NCI-H526 (cell line): ENCODE results near the gene DYNC1I2.
"Not testable (repeated sequence)": the region's sequence is repeated elsewhere in the genome, so short reads cannot be mapped to it uniquely, and the experiment has no call there.

Experiments
- DNase-seq, 2 experiments: peaks; one replicate each; lab custom pipeline; 2025; lab: John Stamatoyannopoulos, UW

The DYNC1I2 gene

DNA sequence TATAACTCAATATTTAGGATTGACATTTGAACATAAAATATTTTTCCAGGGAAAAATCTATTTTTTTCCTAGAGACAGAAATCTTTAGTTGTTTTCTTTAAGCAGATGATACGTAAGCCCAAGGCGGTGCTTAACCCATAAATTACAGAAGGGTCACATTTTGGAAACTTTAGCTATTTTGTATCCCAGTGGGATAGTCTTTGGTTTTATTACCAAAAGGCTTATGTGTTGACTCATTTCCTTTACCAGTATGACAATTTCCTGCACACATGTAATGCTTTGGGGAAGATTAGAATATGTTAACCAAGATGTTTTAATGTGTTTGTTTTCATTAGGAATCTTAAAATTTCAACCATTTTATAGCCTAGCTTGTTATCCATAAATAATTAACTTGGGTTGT lies 24.8 kb downstream of the DYNC1I2 start:
- DNase-seq: no peak

DNA sequence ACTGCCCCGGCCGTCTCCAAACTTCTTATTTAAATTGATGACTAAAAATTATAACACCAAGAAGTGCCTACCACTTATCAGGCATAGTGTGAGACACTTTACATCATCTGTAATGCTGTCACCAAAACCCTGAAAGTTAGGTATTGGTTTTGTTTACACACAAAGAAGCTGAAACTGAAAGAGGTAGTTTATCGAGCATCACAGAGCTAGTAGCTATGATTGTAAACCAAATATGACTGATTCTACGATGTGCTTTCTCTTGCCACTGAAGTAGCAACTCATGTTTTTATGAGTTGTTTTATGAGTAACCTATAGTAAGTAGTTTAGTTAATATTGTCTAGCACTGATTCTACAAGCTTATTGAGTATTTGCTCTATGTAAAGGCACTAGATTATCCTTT lies 31.5 kb downstream of the DYNC1I2 start:
- DNase-seq: no peak

DNA sequence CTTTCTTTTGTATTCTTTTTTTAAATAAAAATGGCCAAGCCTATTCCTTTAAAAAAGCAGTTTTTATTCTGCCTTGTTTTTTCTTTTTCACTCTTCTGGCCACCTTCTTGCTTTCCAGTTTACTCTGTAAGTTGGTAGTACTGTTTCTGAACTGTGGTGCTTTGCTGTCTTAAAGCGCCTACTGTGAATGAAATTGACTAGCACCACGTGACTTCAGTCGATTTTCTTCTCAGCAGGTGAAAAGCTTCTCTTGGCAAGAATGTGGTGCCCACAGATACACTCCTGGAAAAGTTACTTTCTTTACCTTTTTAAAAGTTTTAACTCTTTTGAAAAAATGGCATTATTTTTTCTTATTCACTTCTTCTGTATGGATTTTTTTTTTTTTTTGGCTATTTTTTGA lies 32.4 kb downstream of the DYNC1I2 start:
- DNase-seq: no peak

DNA sequence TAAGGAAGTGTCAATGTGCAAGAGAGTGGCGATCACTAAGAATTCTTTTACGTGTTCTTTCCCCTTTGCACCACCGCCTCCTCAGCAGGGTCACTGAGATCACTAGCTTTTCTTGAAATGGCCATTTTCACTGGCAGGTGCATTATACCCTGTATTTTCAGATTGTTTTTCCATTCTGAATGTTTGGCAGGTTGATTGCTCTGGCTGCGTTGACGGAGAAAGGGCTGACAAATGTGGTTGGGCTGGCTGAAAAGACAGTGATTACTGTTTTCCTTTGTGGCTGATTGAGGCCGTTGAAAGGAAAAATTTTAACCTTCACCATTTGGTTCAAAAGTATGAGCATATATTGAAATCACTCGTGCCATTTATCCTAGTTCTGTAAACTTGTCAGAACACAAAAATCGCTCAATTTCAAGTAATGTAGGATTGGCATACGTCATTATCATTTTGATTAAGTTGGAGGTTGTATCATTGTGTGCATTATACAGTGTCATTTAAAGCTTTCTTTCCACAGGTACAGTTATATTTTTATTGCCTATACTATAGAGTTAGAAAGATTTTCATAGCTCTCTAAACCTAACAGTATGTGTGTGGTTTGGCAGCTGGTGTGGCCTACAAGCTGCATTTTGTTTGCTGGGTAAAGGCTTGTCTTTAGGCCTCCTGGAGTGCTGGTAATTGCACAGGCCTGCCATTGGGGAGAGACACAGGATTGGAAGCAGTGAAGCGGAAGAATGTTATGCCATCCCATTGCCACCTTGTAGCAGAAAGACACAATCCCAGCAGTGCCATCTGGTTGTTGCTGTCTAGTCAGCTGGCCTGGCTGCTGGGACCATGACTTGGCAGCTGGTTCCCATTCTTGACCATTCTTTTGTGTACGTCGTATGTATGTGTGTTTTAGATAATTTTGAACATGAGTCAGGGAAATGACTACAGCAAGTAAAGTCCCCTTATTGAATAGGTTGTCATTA lies 36.7 kb downstream of the DYNC1I2 start:
- peak in 1 of 2 experiments; percentile 11 for DNase-seq

DNA sequence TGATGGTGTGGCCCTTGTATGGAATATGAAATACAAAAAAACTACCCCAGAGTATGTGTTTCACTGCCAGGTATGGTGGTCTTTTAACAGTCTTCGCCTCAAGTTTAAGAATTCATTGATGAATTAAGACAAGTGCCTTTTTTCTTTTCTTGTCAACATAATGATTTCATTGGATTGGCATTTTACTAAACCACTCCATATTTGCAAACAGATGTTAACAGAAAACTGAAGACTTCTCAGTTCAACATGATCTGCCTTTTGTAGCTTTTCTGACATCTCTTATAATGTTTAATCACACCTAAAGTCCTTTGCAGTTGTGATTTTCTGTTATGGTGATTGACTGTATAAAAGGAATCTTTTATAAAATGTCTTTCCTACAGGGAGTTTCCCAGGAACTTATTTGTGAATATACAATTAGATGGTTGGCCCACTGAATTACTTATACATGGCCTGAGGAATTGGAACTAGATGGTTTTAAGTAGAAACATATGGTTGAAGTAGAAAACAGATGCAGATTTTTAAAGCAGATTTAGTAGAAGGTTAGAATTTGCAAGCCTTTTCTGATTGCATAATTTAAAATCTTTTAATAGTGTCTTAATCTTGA lies 39.7 kb downstream of the DYNC1I2 start:
- no peak for DNase-seq

DNA sequence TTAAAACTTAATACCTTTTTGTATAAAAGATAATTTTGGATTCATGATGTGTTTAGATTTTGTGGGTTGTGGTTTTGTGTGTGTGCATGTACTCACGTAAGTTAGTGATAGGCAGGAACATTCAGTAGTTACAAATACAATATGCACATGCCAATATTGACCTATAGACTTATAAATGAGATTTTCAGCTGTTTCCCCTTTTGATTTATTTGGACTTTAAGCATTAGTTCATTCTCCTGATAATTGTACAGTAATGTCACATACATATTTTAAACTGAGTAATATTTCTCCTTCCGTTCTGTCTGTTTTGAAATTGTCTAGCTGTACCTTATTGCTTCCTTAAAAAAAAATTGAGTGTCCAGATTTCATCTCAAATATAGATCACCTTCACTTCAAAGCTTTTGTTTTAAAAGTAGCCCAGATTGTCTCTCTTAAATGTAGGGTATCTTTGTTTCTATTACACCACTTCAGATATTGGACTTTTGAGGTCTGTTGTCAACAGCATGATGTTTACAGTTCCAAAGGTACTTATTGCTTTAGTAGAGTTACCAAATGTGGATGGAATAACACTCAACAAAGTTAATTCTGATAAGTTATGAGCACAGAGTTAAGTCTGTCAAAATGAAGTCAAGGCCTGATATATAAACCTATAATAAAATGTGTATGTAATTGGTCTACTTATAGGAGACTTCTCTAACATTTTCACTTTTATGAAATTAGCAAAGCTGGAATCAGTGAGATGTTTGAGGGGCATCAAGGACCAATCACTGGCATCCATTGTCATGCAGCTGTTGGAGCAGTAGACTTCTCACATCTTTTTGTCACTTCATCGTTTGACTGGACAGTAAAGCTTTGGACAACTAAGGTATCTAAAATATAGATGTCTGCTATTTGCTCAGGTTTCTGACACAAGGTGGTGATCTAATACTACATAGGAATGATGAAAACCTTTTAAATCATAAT lies 42.0 kb downstream of the DYNC1I2 start:
- DNase-seq: no peak

DNA sequence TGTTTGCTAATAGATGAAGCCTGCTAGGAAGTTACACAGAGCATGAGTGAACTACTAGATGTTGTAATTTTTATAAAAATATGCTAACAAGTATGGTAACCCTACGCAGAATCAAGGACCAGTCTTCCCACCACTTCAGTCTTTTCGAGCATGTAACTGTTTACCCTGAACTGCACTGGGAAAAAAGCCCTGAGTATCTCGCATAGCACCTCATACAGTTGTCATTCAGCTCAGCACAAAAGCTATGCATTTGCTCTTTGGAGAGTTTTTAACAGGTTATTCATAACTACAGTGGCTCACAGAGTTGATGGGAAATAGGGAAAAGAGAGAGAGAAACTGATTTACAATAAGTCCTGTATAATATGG lies 42.7 kb downstream of the DYNC1I2 start:
- no peak for DNase-seq

DNA sequence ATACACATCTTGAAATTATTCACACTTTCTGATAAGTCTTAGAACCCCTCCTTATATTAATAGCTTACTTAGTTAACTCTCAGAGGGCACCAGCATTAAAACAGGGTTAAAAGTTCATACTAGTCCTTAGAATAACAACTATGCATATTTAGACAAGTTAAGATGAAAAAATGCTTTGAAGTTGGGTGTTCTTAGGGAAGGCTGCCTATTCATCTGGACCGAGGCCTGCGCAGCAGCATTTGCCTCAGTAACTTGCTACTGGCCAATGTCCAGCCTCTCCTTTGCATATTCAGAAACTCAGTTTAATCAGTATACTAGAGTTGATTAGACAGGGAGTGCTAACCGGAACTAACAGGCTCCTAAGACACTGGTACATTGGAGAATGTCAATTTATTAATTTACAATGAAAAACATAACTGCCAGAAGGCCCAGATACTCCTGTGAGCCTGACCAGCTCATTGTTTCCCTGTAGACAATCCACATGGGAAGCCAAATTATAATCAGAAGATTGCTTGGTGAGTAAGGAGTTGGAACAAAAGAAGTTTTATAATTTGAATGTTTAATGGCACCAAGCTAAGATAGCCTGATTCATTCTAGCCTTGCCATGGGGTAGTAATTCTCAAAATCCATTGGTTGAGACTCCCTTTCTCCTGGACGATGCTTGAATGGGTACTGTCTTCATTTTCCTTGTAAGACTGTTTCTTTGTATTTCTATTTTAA lies 48.9 kb downstream of the DYNC1I2 start:
- DNase-seq: no peak

DNA sequence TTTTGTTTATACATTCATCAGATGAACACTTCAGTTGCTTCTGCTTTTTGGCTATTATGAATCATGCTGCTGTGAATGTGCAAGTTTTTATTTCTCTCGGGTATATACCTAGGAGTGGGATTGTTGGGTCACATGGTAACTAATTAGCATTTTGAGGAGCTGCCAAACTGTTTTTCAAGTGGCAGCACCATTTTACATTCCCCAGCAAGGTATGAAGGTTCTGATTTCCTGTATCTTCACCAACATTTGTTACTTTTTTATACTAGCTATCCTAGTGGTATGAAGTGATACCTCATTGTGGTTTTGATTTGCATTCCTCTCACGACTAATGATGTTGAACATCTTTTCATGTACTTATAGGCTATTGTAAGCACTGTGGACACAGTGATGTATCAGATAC lies 53.9 kb downstream of the DYNC1I2 start:
- peak; percentile 34 to 38 for DNase-seq

DNA sequence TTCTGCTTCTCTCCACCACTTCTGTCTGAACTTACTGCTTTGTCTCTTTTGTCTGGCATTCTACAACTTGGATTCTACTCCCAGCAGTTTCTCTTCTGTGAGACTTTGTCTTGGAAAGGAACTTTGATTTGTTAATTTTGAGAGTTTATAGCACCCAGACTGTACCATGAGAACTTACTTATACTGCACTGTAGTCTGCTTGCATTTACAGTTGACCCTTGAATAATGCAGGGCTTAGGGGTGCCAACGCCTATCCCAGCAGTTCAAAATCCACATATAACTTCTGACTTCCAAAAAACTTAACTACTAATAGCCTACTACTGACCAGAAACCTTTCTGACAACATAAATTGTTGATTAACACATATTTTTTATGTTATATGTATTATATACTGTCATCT lies 55.5 kb downstream of the DYNC1I2 start:
- no peak for DNase-seq

DNA sequence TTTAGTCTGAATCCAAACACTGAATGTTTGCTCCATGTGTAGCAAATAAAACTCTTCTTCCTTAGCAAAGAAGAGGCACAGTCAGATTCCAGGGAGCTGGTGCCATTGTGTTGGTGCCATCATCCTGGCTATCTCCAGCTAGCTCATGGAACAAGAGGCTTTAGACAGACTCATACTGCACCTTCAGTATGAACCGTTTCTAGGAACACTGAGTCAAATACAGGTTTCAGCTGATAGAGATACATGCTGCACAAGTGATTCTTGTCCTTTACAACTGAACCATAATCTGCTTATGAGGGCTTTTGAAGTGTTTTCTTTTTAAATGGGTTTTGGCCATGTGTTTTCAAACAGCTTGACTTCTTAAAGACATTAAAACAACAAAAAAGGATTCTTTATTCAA lies 57.9 kb downstream of the DYNC1I2 start:
- no peak for DNase-seq

DNA sequence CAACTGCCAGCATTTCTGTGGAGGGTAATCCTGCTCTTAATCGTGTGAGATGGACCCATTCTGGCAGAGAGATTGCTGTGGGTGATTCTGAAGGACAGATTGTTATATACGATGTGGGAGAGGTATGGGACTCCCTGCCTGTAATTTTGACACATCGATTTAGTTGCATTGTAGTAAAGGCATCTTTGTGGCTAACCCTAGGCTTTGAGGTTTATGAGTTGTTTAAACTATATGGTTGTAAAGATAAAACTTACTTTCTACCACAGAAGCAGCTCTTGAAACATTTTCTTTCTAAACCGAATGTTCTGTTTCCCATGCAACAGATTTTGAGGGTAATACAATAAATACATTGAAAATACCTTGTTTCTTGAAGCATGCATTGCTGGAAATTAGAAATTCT lies 58.5 kb downstream of the DYNC1I2 start:
- no peak for DNase-seq

DNA sequence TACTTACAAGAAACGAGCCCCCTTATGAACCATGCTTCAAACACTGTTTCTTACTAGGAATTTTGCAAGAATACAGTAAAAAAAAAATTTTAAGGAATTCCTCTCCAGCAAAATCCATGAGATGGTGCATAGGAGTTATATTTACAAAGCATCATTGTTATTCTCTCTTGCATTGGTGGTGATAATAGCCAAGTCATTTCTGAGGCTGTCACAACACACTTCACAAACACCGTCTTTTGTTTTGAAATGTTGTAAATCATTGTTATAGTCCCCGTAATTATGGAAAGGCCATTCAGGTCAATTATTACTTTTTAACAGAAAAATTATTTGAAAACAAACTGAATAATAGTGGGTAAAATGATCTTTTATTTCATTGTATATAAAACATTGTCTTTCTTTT lies 60.1 kb downstream of the DYNC1I2 start:
- no peak for DNase-seq

DNA sequence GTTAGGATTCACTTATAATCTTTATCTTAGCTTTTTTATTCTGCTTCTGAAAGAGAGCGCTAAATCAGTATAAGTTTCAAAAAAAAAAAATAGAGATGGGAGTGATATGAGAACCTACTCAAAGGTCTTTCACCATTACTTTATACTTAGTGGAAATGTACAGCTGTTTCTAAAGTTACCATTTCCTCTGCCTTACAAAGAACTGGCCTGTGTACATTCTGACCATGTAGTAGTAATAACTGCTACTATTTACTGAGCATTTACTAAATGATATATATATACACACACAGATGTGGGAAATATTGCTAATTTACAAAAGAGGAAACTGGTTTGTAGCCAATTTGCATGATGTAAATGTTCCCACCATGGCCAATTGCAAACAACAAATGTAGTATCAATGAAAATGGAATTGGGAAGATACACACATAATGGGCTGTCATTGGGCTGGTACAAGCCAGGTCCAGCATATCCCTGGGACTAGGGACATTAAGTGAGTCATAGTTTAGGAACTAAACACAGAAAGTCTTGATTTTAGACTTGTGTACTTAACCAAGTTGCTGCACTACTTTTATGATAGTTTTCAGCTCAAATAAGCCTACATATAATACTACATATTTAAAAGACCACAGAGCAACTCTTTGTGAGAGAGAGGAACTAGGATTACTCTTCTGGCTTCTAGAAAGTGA lies 67.1 kb downstream of the DYNC1I2 start:
- DNase-seq: no peak

DNA sequence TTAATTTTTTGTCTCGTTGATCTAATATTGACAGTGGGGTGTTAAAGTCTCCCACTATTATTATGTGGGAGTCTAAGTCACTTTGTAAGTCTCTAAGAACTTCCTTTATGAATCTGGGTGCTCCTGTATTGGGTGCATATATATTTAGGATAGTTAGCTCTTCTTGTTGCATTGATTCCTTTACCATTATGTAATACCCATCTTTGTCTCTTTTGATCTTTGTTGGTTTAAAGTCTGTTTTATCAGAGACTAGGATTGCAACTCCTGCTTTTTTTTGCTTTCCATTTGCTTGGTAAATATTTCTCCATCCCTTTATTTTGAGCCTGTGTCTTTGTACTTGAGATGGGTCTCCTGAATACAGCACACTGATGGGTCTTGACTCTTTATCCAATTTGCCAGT lies 71.5 kb downstream of the DYNC1I2 start:
- DNase-seq: not testable (repeated sequence)

DNA sequence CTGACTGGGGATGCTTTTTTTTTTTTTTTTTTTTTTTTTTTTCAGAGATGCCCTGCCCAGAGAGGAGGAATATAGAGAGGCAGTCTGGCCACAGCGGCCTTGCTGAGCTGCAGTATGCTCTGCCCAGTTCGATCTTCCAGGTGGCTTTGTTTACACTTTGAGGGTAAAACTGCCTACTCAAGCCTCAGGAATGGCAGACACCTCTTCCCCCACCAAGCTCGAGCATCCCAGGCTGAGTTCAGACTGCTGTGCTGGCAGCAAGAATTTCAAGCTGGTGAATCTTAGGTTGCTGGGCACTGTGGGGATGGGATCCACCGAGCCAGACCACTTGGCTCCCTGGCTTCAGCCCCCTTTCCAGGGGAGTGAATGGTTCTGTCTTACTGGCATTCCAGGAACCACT lies 73.9 kb downstream of the DYNC1I2 start:
- DNase-seq: not testable (repeated sequence)

DNA sequence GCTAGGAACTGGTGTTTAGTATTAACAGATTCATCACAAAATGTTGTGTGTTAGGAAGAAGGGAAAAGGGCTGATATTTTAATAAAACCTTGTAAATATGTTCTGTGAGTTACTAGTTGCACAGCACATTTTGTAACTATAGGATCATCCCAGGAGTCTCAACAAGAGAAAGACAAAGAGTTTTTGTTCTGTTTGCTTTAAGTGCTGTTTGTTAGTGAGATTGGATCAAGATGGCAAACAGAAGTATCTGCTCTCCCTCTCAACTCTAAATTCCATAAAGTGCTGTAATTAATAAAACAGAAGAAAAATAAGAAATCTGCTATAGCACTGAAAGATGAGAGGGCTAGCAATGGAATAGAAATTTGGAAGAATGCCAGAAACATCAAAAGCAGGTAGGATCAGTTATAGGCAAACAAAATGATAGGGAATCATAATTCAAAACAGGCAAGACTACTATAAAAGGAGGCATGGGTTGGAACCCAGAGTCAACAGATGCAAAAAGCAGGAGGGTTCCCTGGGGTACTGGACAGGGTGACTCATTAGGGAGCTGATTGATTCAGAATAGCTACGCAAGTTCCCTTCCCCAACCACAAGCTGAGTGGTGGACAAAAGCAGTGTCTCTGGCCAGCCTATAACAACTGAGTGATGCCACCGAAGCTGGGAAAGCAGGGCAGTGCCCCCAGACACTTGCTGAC lies 75.8 kb downstream of the DYNC1I2 start:
- no peak for DNase-seq

DNA sequence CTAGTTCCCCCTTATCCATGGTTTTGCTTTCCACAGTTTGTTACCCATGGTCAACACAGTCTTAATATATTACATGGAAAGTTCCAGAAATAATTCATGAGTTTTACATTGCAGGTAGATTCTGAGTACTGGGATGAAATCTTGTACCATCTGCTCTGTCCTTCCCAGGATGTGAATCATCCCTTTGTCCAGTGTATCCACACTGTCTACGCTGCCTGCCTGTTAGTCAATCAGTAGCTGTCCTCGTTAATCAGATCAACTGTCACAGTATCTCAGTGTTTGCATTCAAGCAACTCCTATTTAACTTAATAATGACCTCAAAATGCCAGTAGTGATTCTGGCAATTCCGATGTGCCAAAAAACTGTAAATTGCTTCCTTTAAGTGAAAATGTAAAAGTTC lies 76.3 kb downstream of the DYNC1I2 start:
- no peak for DNase-seq

DNA sequence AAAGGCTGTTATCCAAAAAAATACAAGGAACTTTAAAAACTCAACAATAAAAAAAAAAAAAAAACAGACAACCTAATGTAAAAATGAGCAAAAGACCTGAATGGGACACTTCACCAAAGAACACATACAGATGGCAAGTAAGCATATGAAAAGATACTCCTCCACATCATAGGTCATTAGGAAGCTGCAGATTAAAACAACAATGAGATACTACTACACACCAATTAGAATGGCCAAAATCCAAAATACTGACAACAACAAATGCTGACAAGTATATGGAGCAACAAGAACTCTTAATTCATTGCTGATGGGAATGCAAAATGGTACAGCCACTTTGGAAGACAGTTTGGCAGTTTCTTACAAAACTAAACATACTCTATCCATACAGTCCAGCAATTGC lies 84.2 kb downstream of the DYNC1I2 start:
- DNase-seq: no peak

DNA sequence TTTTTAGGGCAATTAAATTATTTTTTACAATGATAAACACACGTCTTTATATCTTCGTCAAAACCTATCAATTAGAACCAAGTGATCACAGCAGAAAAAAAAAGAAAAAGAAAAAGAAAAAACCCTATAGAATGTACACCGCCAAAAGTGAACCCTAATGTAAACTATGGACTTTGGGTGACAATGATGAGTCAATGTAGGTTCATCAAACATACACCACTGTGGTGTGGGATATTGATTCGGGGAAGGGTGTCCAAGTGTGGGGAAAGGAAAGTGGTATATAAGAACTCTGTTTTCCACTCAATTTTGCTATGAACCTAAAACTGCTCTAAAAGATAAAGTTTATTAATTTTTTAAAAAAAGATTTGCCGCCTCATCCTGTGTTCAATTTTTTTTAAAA lies 85.1 kb downstream of the DYNC1I2 start:
- DNase-seq: no peak

DNA sequence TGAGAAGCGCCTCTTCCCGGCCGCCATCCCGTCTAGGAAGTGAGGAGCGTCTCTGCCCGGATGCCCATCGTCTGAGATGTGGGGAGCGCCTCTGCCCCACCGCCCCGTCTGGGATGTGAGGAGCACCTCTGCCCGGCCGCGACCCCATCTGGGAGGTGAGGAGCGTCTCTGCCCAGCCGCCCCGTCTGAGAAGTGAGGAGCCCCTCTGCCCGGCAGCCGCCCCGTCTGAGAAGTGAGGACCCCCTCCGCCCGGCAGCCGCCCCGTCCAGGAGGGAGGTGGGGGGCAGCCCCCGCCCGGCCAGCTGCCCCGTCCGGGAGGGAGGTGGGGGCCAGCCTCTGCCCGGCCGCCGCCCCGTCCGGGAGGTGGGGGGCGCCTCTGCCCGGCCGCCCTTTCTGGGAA lies 87.3 kb downstream of the DYNC1I2 start:
- not testable (repeated sequence) for DNase-seq
